Stimulated activated memory B cell treated with anti-CD40 and anti-IgM and Interleukin-4, amounts not matched to agents 10 μg/mL and 1 μg/mL and 100 μg/mL, for 72 hours (primary cell): ENCODE measurements around the gene HGD.

Experiments used
- ATAC-seq: fragments of 150-1000 bp; cut with Tn5 transposase; 2 replicates; pipeline ENCODE4 v1.10.0; 2021
- H3K27ac Mint-ChIP-seq: one replicate; pipeline ENCODE4 v1.8.0; 2022; ENCODE audit warnings: mild to moderate bottlenecking, mixed read lengths
- H3K27me3 Mint-ChIP-seq: one replicate; pipeline ENCODE4 v1.8.0; 2022; ENCODE audit warnings: mixed read lengths
- H3K36me3 Mint-ChIP-seq: one replicate; pipeline ENCODE4 v1.8.0; 2022; ENCODE audit warnings: mixed read lengths
- H3K4me1 Mint-ChIP-seq: one replicate; pipeline ENCODE4 v1.8.0; 2022; ENCODE audit warnings: mixed read lengths
- H3K4me3 Mint-ChIP-seq: one replicate; pipeline ENCODE4 v1.8.0; 2022; ENCODE audit warnings: mild to moderate bottlenecking, moderate library complexity, mixed read lengths
- H3K9me3 Mint-ChIP-seq: one replicate; pipeline ENCODE4 v1.8.0; 2022; ENCODE audit warnings: mixed read lengths

The HGD gene

GRCh38 chr3:120596853-120597223, 85.2 kb downstream of the HGD start:
- peaks cover 6% of the 10 kb centered on the region for H3K36me3 Mint-ChIP-seq
- peak overlapping the region; percentile 82 for H3K4me3 Mint-ChIP-seq
- H3K27ac Mint-ChIP-seq, result no peak overlapping the region
- no peaks in the 10 kb centered on the region for H3K27me3 Mint-ChIP-seq
- ATAC-seq, result no peak
- H3K4me1 Mint-ChIP-seq, result peaks cover 6% of the 10 kb centered on the region
- no peaks in the 10 kb centered on the region for H3K9me3 Mint-ChIP-seq

DNA sequence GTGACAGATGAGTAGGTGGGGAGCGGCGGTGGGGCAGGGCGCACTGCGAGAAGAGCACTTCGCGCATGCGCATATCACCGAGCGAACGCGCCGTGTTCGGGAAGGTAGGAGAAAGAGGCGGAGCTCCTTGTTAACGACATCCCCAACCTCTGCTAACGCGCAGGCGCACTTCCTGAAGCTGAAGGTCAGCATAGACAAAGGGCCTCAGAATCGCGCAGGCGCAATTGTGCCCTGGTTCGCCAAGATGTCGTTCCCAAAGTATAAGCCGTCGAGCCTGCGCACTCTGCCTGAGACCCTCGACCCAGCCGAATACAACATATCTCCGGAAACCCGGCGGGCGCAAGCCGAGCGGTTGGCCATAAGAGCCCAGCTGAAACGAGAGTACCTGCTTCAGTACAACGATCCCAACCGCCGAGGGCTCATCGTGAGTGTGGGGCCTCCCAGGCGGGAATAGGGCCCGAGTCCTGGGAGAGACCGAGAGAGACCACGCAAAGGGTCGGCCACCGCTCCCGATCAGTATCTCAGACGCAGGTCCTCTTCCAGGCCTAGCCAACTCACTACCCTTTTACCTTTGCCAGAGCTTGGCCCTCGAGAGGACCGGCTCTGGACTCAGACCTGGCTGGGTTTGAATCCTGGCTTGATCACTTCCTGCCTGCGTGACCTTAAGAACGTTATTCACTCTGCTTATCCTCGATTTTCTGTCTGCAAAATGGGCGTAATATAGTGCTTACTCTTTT, 85.8 kb downstream of the HGD start, which contains the start of gene NDUFB4:
NDUFB4 (plus strand) TSS at position 221 of the 737 bp plus-strand sequence; CDS start at position 245, 24 bp downstream.
- ATAC-seq, result peak; percentile 99
- H3K4me1 Mint-ChIP-seq, result peaks cover 6% of the 10 kb centered on the region
- H3K27me3 Mint-ChIP-seq, result no peaks in the 10 kb centered on the region
- peak within 1 kb of the TSS; percentile 82 for H3K4me3 Mint-ChIP-seq
- peaks cover 1% of the 10 kb centered on the region for H3K36me3 Mint-ChIP-seq
- no peak within 1 kb of the TSS for H3K27ac Mint-ChIP-seq
- H3K9me3 Mint-ChIP-seq, result no peaks in the 10 kb centered on the region

- no peak for ATAC-seq
- H3K27me3 Mint-ChIP-seq, result no peaks in the 10 kb centered on the region
- H3K9me3 Mint-ChIP-seq, result no peaks in the 10 kb centered on the region
- peaks cover 6% of the 10 kb centered on the region for H3K4me1 Mint-ChIP-seq
- no peak overlapping the region for H3K27ac Mint-ChIP-seq
- peak overlapping the region; percentile 82 for H3K4me3 Mint-ChIP-seq
- H3K36me3 Mint-ChIP-seq, result no peaks in the 10 kb centered on the region
Measured at GRCh38 chr3:120595788-120596115, 86.3 kb downstream of the HGD start.

DNA sequence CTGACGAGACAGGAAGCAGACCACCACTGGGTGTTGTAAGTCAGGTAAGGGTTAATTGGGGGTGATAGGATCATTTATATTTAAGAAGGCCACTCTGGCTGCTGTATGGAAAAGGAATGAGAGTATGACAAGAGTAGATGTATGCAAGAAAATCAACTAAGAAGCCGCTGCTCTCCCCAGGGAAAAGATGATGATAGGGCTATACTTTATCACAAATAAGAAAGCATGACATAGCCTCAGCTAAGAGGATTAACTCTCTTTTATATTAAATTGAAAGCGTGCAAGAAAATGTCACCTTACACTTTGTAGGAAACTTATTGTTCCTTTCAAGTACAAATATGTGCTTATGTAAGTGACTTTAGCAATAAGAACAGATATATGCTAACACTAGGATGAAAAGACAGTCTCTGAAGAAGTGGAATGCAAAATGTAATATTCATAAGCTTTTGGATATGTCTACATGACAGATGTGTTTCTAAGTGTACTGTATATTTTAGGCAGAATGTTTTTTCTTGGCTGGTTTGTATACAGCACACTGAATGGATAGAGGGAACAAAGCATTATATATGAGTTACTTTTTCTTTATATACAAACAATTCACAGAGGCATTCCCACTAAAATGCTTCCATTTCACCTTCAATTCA, 94.6 kb downstream of the HGD start:
- no peak for ATAC-seq
- Mint-ChIP-seq H3K4me3 (no peak overlapping the region), H3K4me1 (no peaks in the 10 kb centered on the region), H3K27ac (no peak overlapping the region), H3K36me3 (no peaks in the 10 kb centered on the region), H3K27me3 (no peaks in the 10 kb centered on the region), H3K9me3 (peaks cover 2% of the 10 kb centered on the region)
